GM21381 (cell line): ENCODE results near the gene WT1.
"Not testable (repeated sequence)": the region's sequence is repeated elsewhere in the genome, so short reads cannot be mapped to it uniquely, and the experiment has no call there.

Experiments
- ATAC-seq: cut with Tn5 transposase; IDR thresholded peaks from one replicate; pipeline ENCODE4 v1.9.1; 2021; ENCODE audit warnings: mild to moderate bottlenecking, moderate library complexity; ENCODE audit not compliant: unreplicated experiment

Gene WT1

DNA sequence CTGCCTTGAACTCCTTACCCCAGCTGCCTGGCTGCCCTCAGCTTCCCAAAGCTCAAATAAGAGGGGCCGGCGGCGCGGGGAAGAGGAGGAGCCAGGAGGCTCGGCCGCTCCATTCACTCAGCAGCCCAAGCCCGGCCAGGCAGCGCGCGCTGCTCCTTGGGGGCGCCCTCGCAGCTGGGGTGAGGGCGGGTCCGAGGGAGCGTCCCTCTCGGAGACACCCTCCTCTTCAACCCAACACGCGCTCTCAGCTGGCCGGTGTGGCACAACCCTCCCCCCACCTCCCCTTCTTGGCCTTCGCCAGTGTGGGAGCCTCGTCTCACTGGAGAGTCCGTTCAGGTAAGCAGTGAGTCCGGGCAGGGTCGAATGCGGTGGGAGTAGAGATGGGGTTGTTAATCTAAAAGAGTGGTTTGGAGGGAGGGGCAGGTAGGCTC is at the start of gene WT1:
Gene WT1 (minus strand): TSS at position 29 of the 431 bp plus-strand sequence.
- ATAC-seq = no peak

DNA sequence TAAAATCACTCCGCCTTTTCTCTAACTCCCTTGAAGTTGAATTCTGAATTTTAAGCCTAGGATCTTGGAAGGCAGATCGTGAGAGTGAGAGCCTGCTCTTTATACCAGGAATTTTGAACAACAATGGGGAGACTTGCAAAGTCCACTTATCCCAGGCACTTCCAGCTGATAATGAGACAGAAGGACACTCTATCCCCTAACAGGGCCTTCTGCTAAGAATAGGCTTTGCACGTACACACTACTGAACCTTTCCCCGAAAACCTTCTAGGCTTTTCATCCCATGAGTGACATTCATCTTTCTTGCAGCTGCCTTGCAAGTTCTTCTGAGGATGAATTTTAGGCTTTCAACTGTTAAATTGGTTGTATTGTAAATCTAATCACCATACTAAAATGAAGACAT is 44.0 kb upstream of the WT1 start:
- no peak for ATAC-seq

GRCh38 chr11:32478277-32478731 is 43.0 kb upstream of the WT1 start:
- ATAC-seq = no peak

DNA sequence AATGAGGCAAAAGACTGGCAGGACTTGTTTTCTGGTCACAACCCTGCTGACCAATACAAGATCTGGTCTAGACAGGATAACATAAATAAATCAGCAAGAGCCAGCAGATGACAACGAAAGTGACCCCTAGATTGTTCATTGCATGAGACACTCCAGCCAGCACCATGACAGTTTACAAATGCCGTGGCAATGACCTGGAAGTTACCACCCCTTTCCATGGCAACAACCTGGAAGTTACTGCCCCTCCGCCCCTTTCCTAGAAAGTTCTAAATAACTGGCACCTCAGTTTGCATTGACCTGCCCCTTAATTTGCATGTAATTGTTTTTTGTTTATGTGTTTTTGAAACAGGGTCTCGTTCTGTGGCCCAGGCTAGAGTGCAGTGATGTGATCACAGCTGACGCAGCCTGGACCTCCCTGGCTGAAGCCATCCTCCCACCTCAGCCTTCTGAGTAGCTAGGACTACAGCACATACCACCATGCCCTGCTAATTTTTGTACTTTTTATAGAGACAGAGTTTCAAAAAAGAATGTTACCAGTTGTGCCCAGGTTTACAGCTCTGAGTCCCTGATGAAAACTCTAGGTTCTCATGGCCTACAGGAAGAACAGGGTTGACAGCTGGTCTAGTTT is 38.1 kb upstream of the WT1 start:
- ATAC-seq = no peak

- no peak for ATAC-seq
Measured at GRCh38 chr11:32472226-32472625, 36.9 kb upstream of the WT1 start.

DNA sequence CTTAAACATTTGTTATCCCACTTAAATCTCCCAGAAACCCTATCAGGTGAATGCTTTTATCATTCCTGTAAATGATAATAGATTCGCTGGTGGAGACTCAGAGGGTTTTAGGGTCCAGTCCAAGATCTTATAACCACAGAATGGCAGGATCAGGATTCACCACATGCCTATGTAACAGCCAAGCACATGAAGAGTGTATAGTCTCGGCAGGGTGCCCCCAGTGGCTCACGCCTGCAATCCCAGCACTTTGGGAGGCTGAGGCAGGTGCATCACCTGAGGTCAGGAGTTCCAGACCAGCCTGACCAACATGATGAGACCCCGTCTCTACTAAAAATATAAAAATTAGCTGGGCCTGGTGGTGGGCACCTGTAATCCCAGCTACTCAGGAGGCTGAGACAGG is 36.2 kb upstream of the WT1 start:
- not testable (repeated sequence) for ATAC-seq

- ATAC-seq = no peak
Measured at GRCh38 chr11:32469791-32470190, 34.5 kb upstream of the WT1 start.

DNA sequence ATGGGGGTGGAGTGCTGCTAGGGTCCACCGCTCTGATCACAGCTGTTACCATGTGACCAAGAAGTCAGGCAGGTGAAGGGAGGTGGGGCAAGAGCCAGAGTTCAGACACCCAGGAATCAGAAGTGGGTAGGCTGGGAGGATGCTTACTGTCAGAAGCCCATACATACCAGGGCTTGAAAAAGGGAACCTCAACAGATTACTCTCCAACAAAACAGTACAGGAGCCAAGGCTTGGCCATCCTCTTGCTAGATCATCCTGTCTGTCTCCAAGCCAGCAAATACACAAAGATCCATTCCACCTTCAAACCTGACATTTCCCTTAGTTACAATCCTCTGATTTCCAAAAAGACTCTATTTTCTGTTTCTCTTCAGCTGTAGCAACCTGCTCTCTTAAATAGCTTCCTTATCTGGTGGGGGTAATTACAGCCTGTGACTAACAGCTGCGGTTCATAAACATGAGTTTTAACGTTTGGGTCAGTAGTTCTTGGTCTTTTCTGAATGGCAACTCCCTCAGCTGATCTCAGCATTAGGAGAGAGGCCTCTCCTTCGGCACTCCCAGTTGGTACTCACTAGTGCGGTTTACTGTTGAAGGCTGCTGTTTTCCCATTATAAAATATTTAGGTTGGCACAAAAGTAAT is 31.1 kb upstream of the WT1 start:
- ATAC-seq = no peak

GRCh38 chr11:32464078-32464477 is 28.7 kb upstream of the WT1 start:
- no peak for ATAC-seq

DNA sequence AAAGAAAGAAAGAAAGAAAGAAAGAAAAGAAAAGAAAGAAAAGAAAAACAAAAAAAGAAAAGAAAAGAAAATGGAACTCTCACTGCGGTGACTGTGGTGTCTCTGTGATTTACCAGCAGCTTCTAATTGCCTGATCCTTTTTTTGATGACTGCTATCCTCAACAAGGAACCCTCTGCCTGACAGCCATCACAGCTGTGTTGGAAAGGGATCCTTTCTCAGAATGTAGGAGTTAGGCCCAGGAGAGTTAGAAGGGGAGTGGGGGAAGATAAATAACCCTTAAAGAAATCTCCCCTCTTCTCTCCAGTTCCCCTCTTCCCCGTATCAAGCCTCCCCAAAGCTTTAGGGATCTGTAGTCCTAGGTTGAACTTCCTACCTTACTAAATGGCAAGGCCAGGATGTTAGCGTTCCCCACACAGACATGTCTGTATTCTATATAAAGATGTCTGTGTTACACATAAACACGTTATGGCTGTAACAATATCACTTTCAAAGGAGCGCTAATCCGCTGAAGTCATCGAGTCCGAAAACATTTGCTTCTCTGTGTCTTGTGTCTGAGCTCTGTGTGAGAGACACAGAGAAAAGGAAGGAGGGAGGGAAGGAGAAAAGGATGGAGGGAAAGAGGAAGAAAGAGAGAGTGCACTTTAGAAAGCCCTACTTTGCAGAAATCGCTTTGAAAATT is 26.8 kb upstream of the WT1 start:
- no peak for ATAC-seq

- ATAC-seq = no peak
Measured at GRCh38 chr11:32456864-32457263, 21.5 kb upstream of the WT1 start.

- ATAC-seq = no peak
Measured at GRCh38 chr11:32454993-32455392, 19.7 kb upstream of the WT1 start.

DNA sequence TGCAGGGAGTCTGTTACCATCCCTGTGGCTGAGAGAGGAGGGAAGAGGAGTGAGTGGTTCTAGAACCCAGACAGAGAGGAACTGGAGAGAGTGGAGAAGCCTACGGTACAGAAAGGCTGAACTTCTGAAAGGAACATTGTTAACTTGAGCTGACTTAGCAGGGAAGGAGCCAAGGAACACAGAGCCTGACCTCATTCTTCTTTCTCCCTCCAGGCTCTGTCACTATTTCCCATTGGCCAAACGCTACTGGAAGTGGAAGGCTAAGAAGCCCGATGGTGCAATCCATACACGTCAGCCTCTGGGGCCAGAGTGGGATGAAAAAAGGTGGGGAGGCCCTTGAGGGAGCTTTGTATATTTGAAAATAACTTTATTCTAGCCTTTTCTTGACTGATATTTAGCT is 16.5 kb upstream of the WT1 start:
- no peak for ATAC-seq

- no peak for ATAC-seq
Measured at GRCh38 chr11:32450372-32450771, 15.0 kb upstream of the WT1 start.

DNA sequence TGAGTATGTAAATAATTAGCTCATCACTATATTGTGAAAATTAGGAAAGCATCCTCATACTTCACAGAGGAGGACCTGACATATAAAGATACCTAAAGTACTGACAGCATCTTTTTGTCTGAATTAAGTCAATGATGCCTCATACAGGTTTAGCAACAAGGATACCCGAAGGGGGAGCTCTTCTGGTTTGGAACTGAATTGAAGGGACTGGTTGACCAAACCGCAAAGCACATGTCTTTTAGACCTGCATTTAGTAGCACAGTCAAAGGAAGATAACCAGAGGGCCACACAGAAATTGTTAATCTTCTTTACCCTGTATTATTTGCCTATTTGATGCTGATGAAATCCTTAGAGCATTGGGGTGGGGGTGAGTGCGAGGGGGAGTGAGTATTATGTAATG is 12.9 kb upstream of the WT1 start:
- ATAC-seq = no peak

GRCh38 chr11:32447252-32447651 is 11.9 kb upstream of the WT1 start:
- no peak for ATAC-seq

DNA sequence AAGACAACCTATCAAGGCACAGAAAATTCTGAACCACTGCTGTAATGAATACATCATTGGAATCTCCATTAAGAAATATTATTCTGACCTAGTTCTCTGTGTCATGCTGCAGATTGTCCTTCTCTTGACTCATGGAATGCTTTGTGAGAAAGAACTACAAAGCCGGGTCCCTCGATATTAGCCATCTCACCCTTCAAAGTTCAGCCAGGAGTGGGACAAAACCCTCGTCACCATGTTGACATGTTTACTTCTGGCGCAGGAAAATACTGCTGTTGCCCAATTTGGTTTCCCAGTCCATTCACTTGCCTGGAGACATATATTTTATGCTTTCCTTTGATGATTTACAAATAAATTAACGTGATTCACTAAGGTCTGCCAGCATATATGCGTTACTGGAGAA is 10.9 kb upstream of the WT1 start:
- ATAC-seq = no peak

DNA sequence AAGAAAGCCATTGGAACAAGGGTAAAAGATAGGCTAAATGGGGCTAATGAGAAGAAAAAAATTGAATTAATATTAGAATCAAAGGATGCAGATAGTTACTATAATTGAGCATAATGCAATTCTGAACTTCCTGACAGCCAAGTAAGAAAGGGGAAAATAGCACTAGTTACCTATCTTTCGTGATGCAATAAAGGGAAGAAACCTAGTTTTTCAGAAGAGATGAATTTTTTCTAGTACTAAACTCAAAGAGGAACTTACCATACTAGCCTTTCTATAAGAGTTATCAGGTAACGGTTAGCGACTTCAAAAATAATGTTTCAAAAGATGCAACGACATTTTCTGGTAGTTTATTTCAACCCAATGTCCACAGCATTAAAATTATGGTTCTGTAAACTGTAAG is 8.8 kb upstream of the WT1 start:
- ATAC-seq = no peak

GRCh38 chr11:32440916-32441315 is 5.6 kb upstream of the WT1 start:
- no peak for ATAC-seq

GRCh38 chr11:32440312-32440908 is 5.1 kb upstream of the WT1 start:
- ATAC-seq = no peak

DNA sequence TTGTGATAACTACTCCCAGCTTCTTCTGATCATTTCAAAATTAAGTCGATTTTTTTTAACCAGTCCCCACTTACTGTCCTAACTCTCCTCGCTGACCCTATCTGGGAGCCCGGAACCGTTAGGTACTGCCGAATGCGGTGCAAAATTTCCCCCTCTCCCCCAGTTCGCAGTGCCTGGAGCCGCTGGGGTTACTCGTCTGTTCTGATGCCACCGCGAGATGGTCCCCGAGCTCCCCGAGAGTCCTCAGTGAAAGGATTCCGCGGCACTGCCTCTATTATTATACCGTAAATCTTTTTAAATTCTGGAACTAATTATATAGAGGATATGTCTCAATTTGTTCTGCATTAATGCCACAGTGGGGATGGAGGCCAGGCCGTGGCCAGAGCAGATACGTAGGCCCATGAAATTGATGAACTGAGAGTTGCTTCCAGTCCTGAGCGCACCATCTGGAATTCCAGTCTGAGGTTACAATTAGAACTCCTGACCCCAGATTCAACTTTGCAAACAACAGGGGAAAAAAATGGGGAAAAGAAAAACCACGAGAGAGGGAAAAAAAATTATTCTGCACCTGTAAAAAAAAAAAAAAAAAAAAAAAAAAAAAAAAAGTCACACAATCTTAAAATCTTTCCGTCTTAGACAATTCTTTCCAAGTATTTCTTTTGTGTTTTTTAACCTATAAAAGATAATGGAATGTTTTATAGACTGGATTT is 4.3 kb upstream of the WT1 start:
- no peak for ATAC-seq
